Measurements from ENCODE around the gene PLXNA4.

GRCh38 chr7:132504852-132505251 lies 71.4 kb downstream of the PLXNA4 start:
- TF ChIP-seq, protein P1, sequence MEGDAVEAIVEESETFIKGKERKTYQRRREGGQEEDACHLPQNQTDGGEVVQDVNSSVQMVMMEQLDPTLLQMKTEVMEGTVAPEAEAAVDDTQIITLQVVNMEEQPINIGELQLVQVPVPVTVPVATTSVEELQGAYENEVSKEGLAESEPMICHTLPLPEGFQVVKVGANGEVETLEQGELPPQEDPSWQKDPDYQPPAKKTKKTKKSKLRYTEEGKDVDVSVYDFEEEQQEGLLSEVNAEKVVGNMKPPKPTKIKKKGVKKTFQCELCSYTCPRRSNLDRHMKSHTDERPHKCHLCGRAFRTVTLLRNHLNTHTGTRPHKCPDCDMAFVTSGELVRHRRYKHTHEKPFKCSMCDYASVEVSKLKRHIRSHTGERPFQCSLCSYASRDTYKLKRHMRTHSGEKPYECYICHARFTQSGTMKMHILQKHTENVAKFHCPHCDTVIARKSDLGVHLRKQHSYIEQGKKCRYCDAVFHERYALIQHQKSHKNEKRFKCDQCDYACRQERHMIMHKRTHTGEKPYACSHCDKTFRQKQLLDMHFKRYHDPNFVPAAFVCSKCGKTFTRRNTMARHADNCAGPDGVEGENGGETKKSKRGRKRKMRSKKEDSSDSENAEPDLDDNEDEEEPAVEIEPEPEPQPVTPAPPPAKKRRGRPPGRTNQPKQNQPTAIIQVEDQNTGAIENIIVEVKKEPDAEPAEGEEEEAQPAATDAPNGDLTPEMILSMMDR (conservative IDR thresholded peaks at IDR 0.05), result no peak
- TF ChIP-seq EZH2 (IDR thresholded peaks at IDR 0.05; ENCODE audit: low read depth), result no peak

Measured in PC-9 (cell line).